ENCODE results near the gene JPT1.
A peak's percentile ranks its signal among the peaks of the same experiment; 100 is the strongest.

Gene JPT1

DNA sequence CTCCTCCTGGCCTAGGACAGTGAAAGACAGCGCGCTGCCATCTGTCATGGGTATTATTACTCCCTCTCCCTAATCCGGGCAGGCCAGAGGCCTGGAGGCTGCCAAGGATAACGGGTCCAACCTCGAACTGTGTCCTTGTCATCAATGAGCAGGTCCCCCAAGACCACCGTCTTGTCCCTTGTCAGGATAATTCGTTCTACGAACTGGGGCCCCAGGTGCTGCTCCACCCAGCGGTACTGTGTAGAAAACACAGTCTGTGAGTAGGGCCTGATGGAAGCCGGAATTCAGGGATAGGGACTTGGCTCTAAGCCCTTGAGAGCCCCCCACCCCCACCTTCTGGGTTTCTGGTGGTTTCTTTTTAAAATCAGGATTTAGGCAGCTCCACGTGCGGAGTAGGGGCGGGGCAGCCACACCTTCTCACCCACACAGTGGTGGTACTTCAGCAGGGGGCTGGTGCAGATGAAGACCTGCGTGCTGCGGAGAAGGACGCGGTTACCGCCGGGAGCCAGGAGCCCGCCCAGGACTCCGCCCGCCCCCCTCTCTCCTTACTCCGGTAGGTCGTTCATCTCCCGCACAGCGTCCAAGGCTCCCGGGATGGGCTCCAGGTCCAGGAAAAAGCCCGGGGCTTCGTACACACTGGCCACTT, 23.6 kb downstream of the JPT1 start:
- no peaks in the 10 kb centered on the region for H3K9me3 ChIP-seq (ENCODE audit: control insufficient read depth, insufficient read depth, low read length)
- peaks cover 26% of the 10 kb centered on the region for H3F3A ChIP-seq (ENCODE audit: control insufficient read depth, insufficient read depth)
- H3K27ac ChIP-seq (ENCODE audit: low read depth, low read length) = peak overlapping the region; percentile 78
- no peaks in the 10 kb centered on the region for H3K27me3 ChIP-seq (ENCODE audit: control insufficient read depth, low read length)
- peaks cover 21% of the 10 kb centered on the region for H3K79me2 ChIP-seq (ENCODE audit: control insufficient read depth, low read length)
- H3K4me3 ChIP-seq (ENCODE audit: low read length) = peak overlapping the region; percentile 93
- no peaks in the 10 kb centered on the region for H3K9me2 ChIP-seq (replicated peaks; ENCODE audit: control insufficient read depth, low read length)
- peak overlapping the region; percentile 66 for H3K4me2 ChIP-seq (ENCODE audit: low read length)
- peaks cover 28% of the 10 kb centered on the region for H3K36me3 ChIP-seq (ENCODE audit: control insufficient read depth, low read length)
- H4K20me1 ChIP-seq (ENCODE audit: control insufficient read depth, insufficient read depth, low read depth, low read length) = no peaks in the 10 kb centered on the region
- TF ChIP-seq, protein P1, sequence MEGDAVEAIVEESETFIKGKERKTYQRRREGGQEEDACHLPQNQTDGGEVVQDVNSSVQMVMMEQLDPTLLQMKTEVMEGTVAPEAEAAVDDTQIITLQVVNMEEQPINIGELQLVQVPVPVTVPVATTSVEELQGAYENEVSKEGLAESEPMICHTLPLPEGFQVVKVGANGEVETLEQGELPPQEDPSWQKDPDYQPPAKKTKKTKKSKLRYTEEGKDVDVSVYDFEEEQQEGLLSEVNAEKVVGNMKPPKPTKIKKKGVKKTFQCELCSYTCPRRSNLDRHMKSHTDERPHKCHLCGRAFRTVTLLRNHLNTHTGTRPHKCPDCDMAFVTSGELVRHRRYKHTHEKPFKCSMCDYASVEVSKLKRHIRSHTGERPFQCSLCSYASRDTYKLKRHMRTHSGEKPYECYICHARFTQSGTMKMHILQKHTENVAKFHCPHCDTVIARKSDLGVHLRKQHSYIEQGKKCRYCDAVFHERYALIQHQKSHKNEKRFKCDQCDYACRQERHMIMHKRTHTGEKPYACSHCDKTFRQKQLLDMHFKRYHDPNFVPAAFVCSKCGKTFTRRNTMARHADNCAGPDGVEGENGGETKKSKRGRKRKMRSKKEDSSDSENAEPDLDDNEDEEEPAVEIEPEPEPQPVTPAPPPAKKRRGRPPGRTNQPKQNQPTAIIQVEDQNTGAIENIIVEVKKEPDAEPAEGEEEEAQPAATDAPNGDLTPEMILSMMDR (IDR thresholded peaks at IDR 0.05; ENCODE audit: low read depth, low read length, poor library complexity, severe bottlenecking) = peak; percentile 81
- no peak for TF ChIP-seq EZH2phosphoT487 (IDR thresholded peaks at IDR 0.05; ENCODE audit: borderline replicate concordance, low read length)
- H3K4me1 ChIP-seq (ENCODE audit: control insufficient read depth, low read length) = peaks cover 21% of the 10 kb centered on the region

DNA sequence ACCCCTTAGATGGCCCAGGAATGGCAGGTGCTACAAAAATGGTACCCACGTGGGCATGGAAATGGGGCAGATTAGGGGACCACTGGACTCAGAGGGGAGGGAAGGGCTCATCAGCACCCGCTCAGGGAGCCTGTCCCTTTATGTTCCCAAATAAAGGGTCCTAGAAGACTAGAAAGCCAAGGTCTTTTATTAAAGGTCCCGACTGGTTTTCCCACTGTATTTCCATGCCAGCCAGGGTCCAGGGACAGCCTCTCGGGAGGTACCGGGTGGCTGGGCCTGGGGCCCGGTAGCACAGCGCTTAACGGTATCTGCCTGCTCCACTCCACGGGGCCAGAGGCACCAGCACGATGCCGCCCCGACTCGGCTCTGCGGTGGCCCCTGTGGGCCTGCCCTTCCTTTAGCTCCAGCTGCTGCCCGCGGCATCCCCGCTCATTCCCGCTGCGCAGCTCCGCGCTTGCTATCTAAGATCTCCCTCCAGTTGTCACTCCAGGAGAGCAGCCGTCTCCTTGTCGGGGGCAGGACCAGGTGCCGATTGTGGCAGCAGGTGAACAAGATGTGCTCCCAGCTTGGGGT, 24.2 kb downstream of the JPT1 start:
- H3K27me3 ChIP-seq (ENCODE audit: control insufficient read depth, low read length) = no peaks in the 10 kb centered on the region
- H3K4me3 ChIP-seq (ENCODE audit: low read length) = peak overlapping the region; percentile 93
- no peaks in the 10 kb centered on the region for H4K20me1 ChIP-seq (ENCODE audit: control insufficient read depth, insufficient read depth, low read depth, low read length)
- H3F3A ChIP-seq (ENCODE audit: control insufficient read depth, insufficient read depth) = peaks cover 20% of the 10 kb centered on the region
- no peaks in the 10 kb centered on the region for H3K9me3 ChIP-seq (ENCODE audit: control insufficient read depth, insufficient read depth, low read length)
- H3K27ac ChIP-seq (ENCODE audit: low read depth, low read length) = no peak overlapping the region
- no peaks in the 10 kb centered on the region for H3K9me2 ChIP-seq (replicated peaks; ENCODE audit: control insufficient read depth, low read length)
- TF ChIP-seq, protein P1 (IDR thresholded peaks at IDR 0.05; ENCODE audit: low read depth, low read length, poor library complexity, severe bottlenecking) = no peak
- TF ChIP-seq EZH2phosphoT487 (IDR thresholded peaks at IDR 0.05; ENCODE audit: borderline replicate concordance, low read length) = no peak
- peak overlapping the region; percentile 66 for H3K4me2 ChIP-seq (ENCODE audit: low read length)
- H3K79me2 ChIP-seq (ENCODE audit: control insufficient read depth, low read length) = peaks cover 21% of the 10 kb centered on the region
- H3K4me1 ChIP-seq (ENCODE audit: control insufficient read depth, low read length) = peaks cover 24% of the 10 kb centered on the region
- peaks cover 23% of the 10 kb centered on the region for H3K36me3 ChIP-seq (ENCODE audit: control insufficient read depth, low read length)

DNA sequence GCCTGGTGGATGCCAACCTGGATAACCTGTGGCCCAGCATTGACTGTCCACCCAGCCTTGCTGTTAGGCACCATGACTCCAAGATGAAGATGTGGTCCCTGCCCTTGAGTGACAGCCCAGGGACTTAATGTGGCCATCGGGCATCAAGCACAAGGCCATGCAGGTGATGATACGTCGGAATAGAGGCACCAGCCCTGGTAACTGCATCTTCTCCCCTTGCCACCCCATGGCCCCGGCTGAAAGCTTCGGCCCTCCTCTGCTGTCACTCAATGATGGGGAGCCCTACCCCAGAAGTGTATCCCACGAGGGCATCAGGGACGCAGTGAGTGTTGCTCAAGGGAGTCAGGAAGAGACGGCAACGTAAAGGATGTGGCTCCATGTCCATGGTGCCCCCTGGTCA, 24.7 kb downstream of the JPT1 start:
- Histone ChIP-seq H3K36me3 (ENCODE audit: control insufficient read depth, low read length) (peaks cover 20% of the 10 kb centered on the region), H3F3A (ENCODE audit: control insufficient read depth, insufficient read depth) (peaks cover 14% of the 10 kb centered on the region), H3K27me3 (ENCODE audit: control insufficient read depth, low read length) (no peaks in the 10 kb centered on the region), H3K4me2 (ENCODE audit: low read length) (no peak overlapping the region), H3K27ac (ENCODE audit: low read depth, low read length) (no peak overlapping the region), H4K20me1 (ENCODE audit: control insufficient read depth, insufficient read depth, low read depth, low read length) (no peaks in the 10 kb centered on the region), H3K9me2 (replicated peaks; ENCODE audit: control insufficient read depth, low read length) (no peaks in the 10 kb centered on the region), H3K4me1 (ENCODE audit: control insufficient read depth, low read length) (peaks cover 24% of the 10 kb centered on the region), H3K9me3 (ENCODE audit: control insufficient read depth, insufficient read depth, low read length) (no peaks in the 10 kb centered on the region), H3K4me3 (ENCODE audit: low read length) (no peak overlapping the region), H3K79me2 (ENCODE audit: control insufficient read depth, low read length) (peaks cover 21% of the 10 kb centered on the region)
- no peak for TF ChIP-seq EZH2phosphoT487 (IDR thresholded peaks at IDR 0.05; ENCODE audit: borderline replicate concordance, low read length)
- TF ChIP-seq, protein P1 (IDR thresholded peaks at IDR 0.05; ENCODE audit: low read depth, low read length, poor library complexity, severe bottlenecking) = no peak
